Motor neuron (in vitro differentiated cells): ENCODE results near the gene PDE4B. TPM values are rescaled to one million over a fixed set of nuclear protein-coding genes. Genes with fewer than 3 reads are reported as not detected.

Experiments
- ATAC-seq, 8 experiments: fragments of 200-7000 bp; cut with Tn5 transposase; replicated peaks in 6 of 8; 2 replicates each; pipeline ENCODE4 v1.8.0; 2021; ENCODE audit warnings: mild to moderate bottlenecking in 8 of 8, moderate library complexity in 8 of 8
- H3K27ac ChIP-seq, 2 donors: fragments of 250-450 bp; sonication (Bioruptor Pico); 2 replicates each; pipeline ENCODE4 v1.9.0; 2021; ENCODE audit warnings: antibody characterized with exemption in 2 of 2, mild to moderate bottlenecking in 2 of 2, moderate library complexity in 1 of 2
- H3K4me1 ChIP-seq, 2 donors: fragments of 250-450 bp; sonication (Bioruptor Pico); replicated peaks in 1 of 2; 2 replicates each; pipeline ENCODE4 v1.6.1; 2021; ENCODE audit warnings: antibody characterized with exemption in 2 of 2, mild to moderate bottlenecking in 2 of 2, moderate library complexity in 1 of 2
- H3K4me3 ChIP-seq, 5 donors: fragments of 250-450 bp; sonication (Bioruptor Pico); 2 replicates each; pipeline ENCODE4 v1.9.0; 2021; ENCODE audit warnings: antibody characterized with exemption in 5 of 5, mild to moderate bottlenecking in 5 of 5, moderate library complexity in 4 of 5
- WGBS, 10 experiments: fragments of 450-650 bp; shearing (Covaris generic); methylation state at CpG; one replicate each; pipeline ENCODE4 v1.0.0; 2022; 5-methylcytosine and 5-hydroxymethylcytosine counted together
- in situ Hi-C, 9 experiments: fragments of 400-800 bp; cut with MboI; loops; one replicate each; pipeline ENCODE4 v1.15.0; 2021; ENCODE audit warnings: low sequenced_read_pairs in 9 of 9, low pct_unique_long_range_greater_than_20kb in 2 of 9; ENCODE audit not compliant: unreplicated experiment in 9 of 9
- total RNA-seq, 8 experiments: library from RNA; unstranded; fragments of 300-600 nt; gene quantifications; 2 replicates each; pipeline versions ENCODE4 v1.2.3 to v1.2.4, GENCODE V29; 2022

The PDE4B gene
- 10 to 100 TPM; 13.9 to 63.1 (median 43.3) TPM for total RNA-seq

DNA sequence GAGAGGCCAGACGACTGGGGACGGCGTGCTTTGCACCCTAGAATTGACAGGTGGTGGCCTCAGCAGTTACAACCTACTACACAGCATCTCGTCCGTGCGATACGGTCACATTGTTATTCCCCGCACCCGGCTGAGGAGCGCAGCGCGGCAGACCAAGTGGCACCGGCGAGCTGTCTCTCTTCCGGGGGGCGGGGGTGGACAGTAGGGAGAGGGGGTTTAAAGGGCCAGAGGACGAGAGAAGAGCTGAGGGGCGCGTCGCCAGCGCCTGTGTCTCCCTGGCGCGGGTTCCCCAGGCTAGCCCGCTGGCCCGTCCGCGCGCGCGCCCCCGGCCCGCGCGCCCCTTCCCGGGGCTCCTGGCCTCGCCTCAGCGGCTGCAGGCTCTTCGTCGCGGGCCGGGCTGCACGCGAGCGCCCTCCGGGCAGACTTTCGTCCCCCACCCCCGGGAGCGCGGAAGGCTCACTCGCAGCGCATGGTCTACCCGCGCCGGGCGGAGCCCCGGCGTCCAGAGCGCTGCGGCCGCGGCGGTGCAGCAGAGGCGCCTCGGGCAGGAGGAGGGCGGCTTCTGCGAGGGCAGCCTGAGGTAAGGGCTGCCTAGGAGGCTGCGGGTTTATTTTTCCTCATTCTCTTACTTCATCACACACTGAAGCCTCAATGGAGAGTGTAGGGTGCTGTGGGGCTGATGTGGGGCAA lies at the start of gene PDE4B:
Gene PDE4B (plus strand): TSS at position 227 of the 690 bp plus-strand sequence.
- Histone ChIP-seq H3K27ac (peak within 1 kb of the TSS in 1 of 2 donors; percentile 1), H3K4me3 (peak within 1 kb of the TSS; percentile 39 to 51 (median 46)), H3K4me1 (peaks cover 7 to 10% of the 10 kb centered on the region in 2 donors)
- 0% methylated on average over 1 to 3 of the region's 67 CpGs; no CpG with 5 or more reads in 8 of the 10 experiments for WGBS, 10 experiments
- ATAC-seq: peak; percentile 74 to 89 (median 85)
- in situ Hi-C loops: no loop called here

DNA sequence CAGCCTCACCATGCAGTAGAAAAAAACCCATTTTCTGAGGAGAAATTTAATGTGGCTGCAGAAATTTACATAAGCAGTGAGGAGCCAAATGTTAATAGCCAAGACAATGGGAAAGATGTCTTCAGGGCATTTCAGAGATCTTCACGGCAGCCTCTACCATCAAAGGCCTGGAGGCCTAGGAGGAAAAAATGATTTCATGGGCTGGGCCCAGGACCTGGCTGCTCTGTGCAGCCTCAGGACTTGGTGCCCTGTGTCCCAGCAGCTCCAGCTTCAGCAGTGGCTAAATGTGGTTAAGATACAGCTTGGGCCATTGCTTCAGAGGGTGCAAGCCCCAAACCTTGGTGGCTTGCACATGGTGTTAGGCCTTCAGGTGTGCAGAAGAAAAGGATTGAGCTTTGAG lies 48.0 kb upstream of the PDE4B start:
- in situ Hi-C loops: loop anchor here in 2 of 9 experiments (25.0 kb wide), 2 partner anchors 493 to 718 kb away; no protein-coding TSS in a partner anchor
- H3K4me1 ChIP-seq: no peaks in the 10 kb centered on the region
- H3K27ac ChIP-seq: no peak overlapping the region
- 0 to 93% (median 88%) methylated on average over 1 of the region's 1 CpG; no CpG with 5 or more reads in 5 of the 10 experiments for WGBS, 10 experiments
- H3K4me3 ChIP-seq: no peak overlapping the region
- ATAC-seq: no peak

DNA sequence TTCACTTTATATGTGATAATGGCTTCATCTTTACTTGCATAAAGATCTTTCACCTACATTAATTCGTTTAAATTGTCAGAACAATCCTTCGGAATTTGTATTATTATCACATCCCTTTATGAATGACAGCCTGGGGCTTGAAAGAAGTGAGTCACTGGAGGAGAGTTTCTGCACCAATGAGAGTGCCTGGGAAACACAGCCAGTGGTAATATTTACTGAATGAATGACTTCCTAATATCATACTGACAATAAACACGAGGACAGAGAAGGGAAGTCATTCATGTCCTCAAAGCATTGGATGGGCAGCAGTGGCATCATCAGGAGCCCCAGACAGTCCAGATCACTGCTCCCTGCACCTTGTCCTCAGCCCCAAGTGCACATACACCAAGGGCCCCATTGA lies 40.7 kb upstream of the PDE4B start:
- peak in 1 of 8 experiments; percentile 72 for ATAC-seq
- WGBS, 10 experiments: 0 to 60% (median 44%) methylated on average over 1 to 3 of the region's 3 CpGs
- in situ Hi-C loops: no loop called here
- Histone ChIP-seq H3K4me3 (no peak overlapping the region), H3K27ac (no peak overlapping the region), H3K4me1 (no peaks in the 10 kb centered on the region)

DNA sequence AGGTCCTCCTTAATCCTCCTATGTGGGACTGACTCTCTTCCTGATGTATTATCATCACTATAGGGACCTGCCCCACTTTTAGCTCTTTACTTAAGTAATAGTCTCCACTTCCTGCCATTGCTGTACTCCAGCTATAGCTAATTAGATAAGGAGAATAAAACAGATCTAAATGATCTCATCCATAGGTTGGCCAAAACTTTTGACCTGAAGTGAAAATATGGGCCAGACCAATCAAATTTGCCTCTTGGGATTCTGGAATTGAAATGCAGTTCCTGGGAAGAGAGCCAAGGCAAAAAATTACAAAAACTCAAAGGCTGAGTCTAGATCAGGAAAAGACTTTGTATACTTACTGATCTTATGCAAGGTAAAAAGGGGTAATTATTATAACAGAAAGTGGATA lies 36.1 kb upstream of the PDE4B start:
- H3K4me3 ChIP-seq: no peak overlapping the region
- no peaks in the 10 kb centered on the region for H3K4me1 ChIP-seq
- no peak overlapping the region for H3K27ac ChIP-seq
- in situ Hi-C loops: no loop called here
- no peak for ATAC-seq

DNA sequence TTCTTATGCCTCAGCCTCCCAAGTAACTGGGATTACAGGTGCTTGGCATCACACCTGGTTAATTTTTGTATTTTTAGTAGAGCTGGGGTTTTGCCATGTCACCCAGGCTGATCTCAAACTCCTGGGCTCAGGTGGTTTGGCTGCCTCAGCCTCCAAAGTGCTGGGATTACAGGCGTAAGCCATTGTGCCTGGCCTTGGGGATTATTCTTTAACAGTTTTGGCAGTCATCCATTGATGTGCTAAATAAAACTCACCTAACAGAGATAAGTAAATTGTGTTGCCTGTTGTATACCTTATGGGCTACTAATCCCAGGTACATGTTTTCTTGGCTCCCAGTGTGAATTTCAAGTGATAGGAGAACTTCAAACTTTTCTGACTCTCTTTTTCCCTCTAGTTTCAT lies 35.2 kb upstream of the PDE4B start:
- no peak for ATAC-seq
- Histone ChIP-seq H3K4me3 (no peak overlapping the region), H3K4me1 (peaks cover 0 to under 1% of the 10 kb centered on the region in 2 donors), H3K27ac (no peak overlapping the region)
- WGBS, 10 experiments: 60 to 100% (median 91%) methylated on average over 1 of the region's 1 CpG; no CpG with 5 or more reads in 5 of the 10 experiments
- in situ Hi-C loops: no loop called here

DNA sequence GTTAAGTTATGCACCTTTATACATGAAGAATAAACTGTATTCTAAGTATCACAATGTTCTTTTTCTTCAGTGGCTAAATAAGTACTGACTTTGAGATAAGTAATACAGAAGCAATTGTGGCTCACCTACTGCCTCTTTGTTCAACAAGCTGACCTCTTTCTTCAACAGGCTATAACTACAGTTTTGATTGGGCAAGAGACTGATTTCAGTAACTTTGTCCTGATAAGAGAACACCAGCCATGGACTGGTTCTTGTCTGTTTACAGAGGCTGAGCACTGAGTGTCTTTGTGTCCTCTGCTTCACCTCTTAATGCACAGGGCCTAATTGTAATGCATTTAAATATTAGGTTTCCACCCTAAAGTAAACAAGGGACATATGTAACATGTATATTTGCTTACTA lies 34.6 kb upstream of the PDE4B start:
- no peak overlapping the region for H3K27ac ChIP-seq
- no peak for ATAC-seq
- in situ Hi-C loops: no loop called here
- H3K4me1 ChIP-seq: peaks cover 0 to 5% of the 10 kb centered on the region in 2 donors
- no peak overlapping the region for H3K4me3 ChIP-seq

DNA sequence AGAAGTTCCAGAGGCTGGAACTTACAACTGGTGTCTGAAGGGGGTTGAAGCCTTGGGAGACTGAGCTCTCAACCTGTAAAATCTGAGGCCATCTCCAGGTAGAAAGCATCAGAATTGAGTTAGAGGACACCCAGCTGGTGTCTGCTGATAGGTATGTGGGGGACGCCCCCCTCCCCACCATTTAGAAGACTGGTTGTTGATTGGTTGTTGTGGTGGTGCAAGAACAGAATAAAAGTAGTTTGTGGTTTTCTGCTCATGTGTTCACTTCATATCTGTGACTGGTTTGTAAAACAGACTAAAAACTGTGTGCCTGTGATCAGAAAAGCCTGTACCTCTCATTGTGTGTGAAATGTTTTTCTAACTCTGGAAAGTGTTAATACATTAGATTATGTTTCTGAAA lies 33.2 kb upstream of the PDE4B start:
- Histone ChIP-seq H3K27ac (no peak overlapping the region), H3K4me1 (peaks cover 0 to 5% of the 10 kb centered on the region in 2 donors), H3K4me3 (no peak overlapping the region)
- 63 to 100% (median 94%) methylated on average over 1 of the region's 1 CpG; no CpG with 5 or more reads in 4 of the 10 experiments for WGBS, 10 experiments
- no peak for ATAC-seq
- in situ Hi-C loops: no loop called here

DNA sequence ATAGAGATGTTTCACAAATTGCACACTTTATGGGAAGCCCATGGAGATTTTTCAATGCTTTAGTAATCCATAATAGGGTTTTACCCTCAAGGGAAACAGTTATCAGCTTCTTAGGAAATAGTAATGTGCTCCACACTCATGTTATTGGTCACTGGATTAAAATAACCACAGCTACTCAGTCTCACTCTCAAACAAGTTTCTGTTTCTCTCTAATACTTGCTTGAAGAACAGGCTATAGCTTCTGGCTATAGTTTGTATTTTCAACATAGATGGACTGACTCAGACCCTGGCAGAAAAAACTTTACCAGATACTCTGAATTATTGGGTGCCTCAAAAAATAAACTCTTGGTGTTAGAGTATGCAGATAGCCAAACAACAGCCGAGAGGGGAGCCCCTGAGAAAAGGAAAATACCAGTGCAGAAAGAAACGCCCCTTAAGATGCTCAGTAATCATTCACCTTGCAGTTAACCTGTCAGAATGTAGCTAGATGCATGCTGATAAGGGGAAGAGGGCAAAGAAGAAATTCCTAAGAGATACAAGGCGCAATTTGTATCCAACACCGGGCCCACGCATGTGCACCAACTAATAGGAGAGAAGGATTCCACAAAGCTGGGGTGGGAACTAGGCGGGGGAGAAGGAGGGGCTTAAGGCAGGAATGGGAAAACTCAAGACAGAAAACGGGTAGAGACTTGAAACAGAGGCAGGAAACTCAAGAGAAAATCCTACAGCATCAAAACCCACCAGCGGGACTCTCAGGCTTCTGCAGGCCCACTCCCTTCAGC lies 30.4 kb upstream of the PDE4B start:
- WGBS, 10 experiments: 37 to 81% (median 59%) methylated on average over 1 to 8 of the region's 8 CpGs

DNA sequence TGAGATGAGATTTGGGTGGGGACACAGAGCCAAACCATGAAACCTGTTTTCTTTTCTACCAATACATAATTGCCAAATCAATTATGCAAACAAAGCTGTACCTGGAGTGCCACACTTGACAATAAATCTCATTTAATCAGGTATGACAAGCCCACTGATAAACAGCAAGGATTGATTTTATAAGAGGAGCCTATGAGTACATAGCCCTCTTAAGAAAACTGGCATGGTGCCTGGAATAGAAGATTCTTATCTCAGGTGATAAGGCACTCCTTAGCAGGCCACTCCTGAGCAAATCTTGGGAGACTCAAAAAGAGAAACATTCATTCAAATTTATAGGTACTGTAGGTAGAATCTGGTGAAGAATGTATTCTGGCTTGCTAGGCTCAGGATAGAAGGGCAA lies 28.6 kb upstream of the PDE4B start:
- peaks cover 0 to 5% of the 10 kb centered on the region in 2 donors for H3K4me1 ChIP-seq
- in situ Hi-C loops: no loop called here
- ATAC-seq: no peak
- no peak overlapping the region for H3K4me3 ChIP-seq
- no peak overlapping the region for H3K27ac ChIP-seq

More for the DNA sequence above, 30.4 kb upstream of the PDE4B start:
- Histone ChIP-seq H3K4me1 (peaks cover 0 to 5% of the 10 kb centered on the region in 2 donors), H3K4me3 (no peak overlapping the region), H3K27ac (no peak overlapping the region)
- peak in 3 of 8 experiments; percentile 25 to 93 (median 86) for ATAC-seq
- in situ Hi-C loops: no loop called here

DNA sequence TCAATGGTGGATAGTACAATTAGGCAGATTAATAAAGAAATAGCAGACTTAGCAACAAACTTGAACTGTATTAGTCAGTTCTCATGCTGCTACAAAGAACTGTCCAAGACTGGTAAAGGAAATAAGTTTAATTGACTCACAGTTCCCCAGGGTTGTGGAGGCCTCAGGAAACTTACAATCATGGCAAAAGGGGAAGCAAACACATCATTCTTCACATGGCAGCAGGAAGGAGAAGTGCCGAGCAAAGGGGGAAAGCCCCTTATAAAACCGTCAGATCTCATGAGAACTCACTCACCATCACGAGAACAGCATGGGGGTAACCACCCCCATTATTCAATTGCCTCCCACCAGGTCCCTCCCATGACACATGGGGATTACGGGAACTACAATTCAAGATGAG lies 27.1 kb upstream of the PDE4B start:
- Histone ChIP-seq H3K4me3 (no peak overlapping the region), H3K27ac (no peak overlapping the region), H3K4me1 (peaks cover 0 to 5% of the 10 kb centered on the region in 2 donors)
- WGBS, 10 experiments: 37 to 90% (median 63%) methylated on average over 1 to 4 of the region's 4 CpGs
- no peak for ATAC-seq
- in situ Hi-C loops: no loop called here

DNA sequence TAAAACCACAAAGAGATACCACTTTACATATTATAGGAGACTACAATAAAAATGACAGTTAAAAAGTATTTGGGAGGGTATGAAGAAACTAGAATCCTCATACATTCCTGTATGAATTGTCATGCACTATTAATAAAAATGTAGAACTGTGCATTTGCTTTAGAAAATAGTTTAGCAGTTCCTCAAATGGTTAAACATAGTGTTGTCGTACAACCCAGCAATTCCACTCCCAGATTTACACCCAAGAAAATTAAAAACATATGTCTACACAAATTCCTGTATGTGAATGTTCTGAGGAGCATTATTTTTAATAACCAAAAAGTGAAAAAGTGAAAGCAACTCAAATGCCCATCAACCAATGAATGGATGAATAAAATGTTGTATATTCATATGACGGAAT lies 23.1 kb upstream of the PDE4B start:
- ATAC-seq: peak in 2 of 8 experiments; percentile 74 to 81
- Histone ChIP-seq H3K4me1 (no peaks in the 10 kb centered on the region), H3K4me3 (no peak overlapping the region), H3K27ac (no peak overlapping the region)
- in situ Hi-C loops: no loop called here
- WGBS, 10 experiments: 4 to 100% (median 87%) methylated on average over 1 to 2 of the region's 2 CpGs

DNA sequence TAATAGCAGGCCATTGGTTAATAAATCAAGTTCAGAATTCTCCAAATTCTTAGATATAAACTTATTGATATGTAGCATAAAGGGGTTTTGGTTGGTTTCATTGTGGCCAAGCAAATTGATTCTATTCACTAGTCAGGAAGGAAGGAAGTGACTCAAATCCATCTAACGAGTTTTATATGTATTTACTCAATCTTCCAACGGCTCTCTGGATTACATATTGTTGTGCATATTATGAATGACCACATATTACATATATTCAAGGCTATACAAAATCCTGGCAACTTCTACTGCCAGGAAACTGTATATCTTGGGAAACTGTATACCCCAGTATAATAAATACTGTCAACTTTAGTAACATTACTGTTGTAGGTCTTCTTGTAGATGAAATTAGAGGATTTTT lies 20.1 kb upstream of the PDE4B start:
- WGBS, 10 experiments: 0 to 83% (median 40%) methylated on average over 2 of the region's 2 CpGs; no CpG with 5 or more reads in 2 of the 10 experiments
- Histone ChIP-seq H3K4me1 (no peaks in the 10 kb centered on the region), H3K27ac (no peak overlapping the region), H3K4me3 (no peak overlapping the region)
- in situ Hi-C loops: no loop called here
- no peak for ATAC-seq

DNA sequence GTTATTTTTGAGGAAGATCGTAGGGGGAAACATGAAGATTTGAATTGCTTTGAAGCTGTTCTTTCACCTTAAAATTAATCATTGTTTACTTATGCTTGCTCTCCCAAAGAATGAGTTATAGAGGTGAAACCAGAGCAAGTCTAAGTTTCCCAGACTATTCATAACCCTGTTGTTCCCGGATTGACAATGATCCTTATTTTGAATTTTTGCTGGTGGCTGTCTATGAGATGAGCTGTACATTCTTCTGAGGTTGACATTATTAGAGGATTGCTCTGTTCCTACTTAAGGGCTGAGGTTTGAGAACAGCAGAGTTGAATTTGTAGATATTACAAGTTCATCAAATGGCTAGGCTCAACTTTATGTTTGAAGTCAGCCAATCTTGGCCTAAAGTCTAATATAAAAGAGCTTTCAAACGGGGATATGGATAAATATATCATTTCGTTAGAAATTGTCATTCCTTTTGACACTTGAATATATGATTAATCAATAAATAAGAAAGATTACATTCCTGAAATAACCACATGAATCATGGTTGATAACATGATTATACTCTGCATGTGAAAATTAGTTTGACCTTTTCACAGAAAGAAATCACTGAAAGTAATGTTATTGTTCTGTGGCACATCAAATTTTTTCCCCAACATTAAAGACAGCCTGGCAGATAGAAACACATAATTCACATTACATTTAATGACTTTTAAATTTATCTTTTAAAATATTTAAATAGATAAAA lies 19.1 kb upstream of the PDE4B start:
- Histone ChIP-seq H3K4me1 (no peaks in the 10 kb centered on the region), H3K4me3 (no peak overlapping the region), H3K27ac (no peak overlapping the region)
- in situ Hi-C loops: no loop called here
- 36 to 82% (median 65%) methylated on average over 2 to 4 of the region's 4 CpGs for WGBS, 10 experiments
- peak in 3 of 8 experiments; percentile 16 to 50 (median 24) for ATAC-seq
